ENCODE measurements around the gene COL27A1. TPM values are rescaled to one million over a fixed set of nuclear protein-coding genes. Genes with fewer than 3 reads are reported as not detected.

Gene COL27A1
- total RNA-seq, 1 experiment from 2014 or later = 12.0 TPM

- peak; percentile 89 for TF ChIP-seq FOSL1 (IDR thresholded peaks at IDR 0.05; ENCODE audit: low read depth)
- no peak for TF ChIP-seq SIN3A (IDR thresholded peaks at IDR 0.05; ENCODE audit: low read depth)
- TF ChIP-seq POLR2AphosphoS5 (IDR thresholded peaks at IDR 0.05; ENCODE audit: low read depth, low read length) = peak; percentile 43; the same call in 1 of the 2 replicates
- TF ChIP-seq ZFX (IDR thresholded peaks at IDR 0.05) = no peak
- peak; percentile 83 for TF ChIP-seq SP1 (IDR thresholded peaks at IDR 0.05; ENCODE audit: low read depth)
- TF ChIP-seq RAD21 (IDR thresholded peaks at IDR 0.05; ENCODE audit: low read depth) = peak; percentile 37; the same call in 1 of the 2 replicates
- TF ChIP-seq REST (IDR thresholded peaks at IDR 0.05; ENCODE audit: low read depth) = no peak
- TF ChIP-seq TCF7L2 (IDR thresholded peaks at IDR 0.05; ENCODE audit: borderline replicate concordance, extremely low read depth, insufficient read depth, insufficient read length) = peak; percentile 89
- peak; percentile 86 for TF ChIP-seq YY1 (IDR thresholded peaks at IDR 0.05; ENCODE audit: extremely low read depth, insufficient replicate concordance, low read depth, low read length)
- peak; percentile 80 for TF ChIP-seq MAX (IDR thresholded peaks at IDR 0.05)
- TF ChIP-seq CEBPB (IDR thresholded peaks at IDR 0.05; ENCODE audit: low read depth) = no peak
- TF ChIP-seq POLR2A (IDR thresholded peaks at IDR 0.05; ENCODE audit: borderline replicate concordance, extremely low read depth, insufficient read depth, insufficient read length) = no peak
- peak; percentile 94 for TF ChIP-seq JUND (IDR thresholded peaks at IDR 0.05)
- no peak for TF ChIP-seq EZH2 (IDR thresholded peaks at IDR 0.05)
- TF ChIP-seq CBX3 (IDR thresholded peaks at IDR 0.05; ENCODE audit: low read depth) = peak; percentile 98
- no peak for TF ChIP-seq ZNF274 (IDR thresholded peaks at IDR 0.05; ENCODE audit: low read depth, low read length)
- DNase-seq (ENCODE audit: low read depth, low spot score) = peak; percentile 88
- H3K27me3 ChIP-seq (ENCODE audit: insufficient read depth, low read length) = no peaks in the 10 kb centered on the region
- intact Hi-C loops (cut with micrococcal nuclease) = loop anchor here (5.0 kb wide), 1 partner anchor 172 kb away; no protein-coding TSS in a partner anchor
- H3K27ac ChIP-seq (ENCODE audit: low read depth, low read length) = peak overlapping the region; percentile 91
- ATAC-seq = peak; percentile 95
- peak overlapping the region in 1 of 2 experiments; percentile 5; a peak in 2 of 4 replicates for H3K4me3 ChIP-seq (replicated peaks in 1 of 2; ENCODE audit: low read depth in 1 of 2, low read length in 2 of 2)
- peak overlapping the region; percentile 65 for H3K4me2 ChIP-seq (ENCODE audit: low read length)
- peak overlapping the region; percentile 36 for H3K9ac ChIP-seq (ENCODE audit: low read length)
- H3K4me1 ChIP-seq (ENCODE audit: control insufficient read depth in 1 of 2, insufficient read depth in 2 of 2, low read length in 2 of 2) = peaks cover 24 to 37% of the 10 kb centered on the region in 2 experiments
- no peaks in the 10 kb centered on the region for H4K20me1 ChIP-seq (ENCODE audit: insufficient read depth)
- CTCF ChIA-PET = interaction anchor here (1.5 kb wide), 3 partner anchors 11 to 196 kb away, joined by 4 to 8 read pairs (median 4); no protein-coding TSS in a partner anchor
- no TSS peak for BruUV-seq (replicated peaks)
- POLR2A ChIA-PET = no interaction called here
- H2AFZ ChIP-seq (ENCODE audit: low read depth, low read length, poor library complexity, severe bottlenecking) = peak overlapping the region; percentile 67
- H3K9me3 ChIP-seq (ENCODE audit: control insufficient read depth in 1 of 2, insufficient read depth in 1 of 2, low read depth in 1 of 2, low read length in 2 of 2) = no peaks in the 10 kb centered on the region
- H3K36me3 ChIP-seq (ENCODE audit: control insufficient read depth in 1 of 2, insufficient read depth in 2 of 2, low read length in 2 of 2) = no peaks in the 10 kb centered on the region
- RAD21 ChIA-PET (ENCODE audit: low non-redundant PET in 1 of 2, low total read pairs in 2 of 2, uncharacterized antibody in 2 of 2, unreplicated experiment in 2 of 2) = interaction anchor here in 1 of 2 experiments (1.4 kb wide), 1 partner anchor 12 kb away, joined by 3 read pairs; no protein-coding TSS in a partner anchor
- no peaks in the 10 kb centered on the region for H3K79me2 ChIP-seq (ENCODE audit: insufficient read depth, low read length)
- no peaks in the 10 kb centered on the region for H3K9me2 ChIP-seq (ENCODE audit: insufficient read depth)
These were observed 123.7 kb downstream of the COL27A1 start for GRCh38 chr9:114278881-114279570.

Measured in HCT116 (cell line).